ENCODE results near the gene CEP57L1.

Gene CEP57L1

DNA sequence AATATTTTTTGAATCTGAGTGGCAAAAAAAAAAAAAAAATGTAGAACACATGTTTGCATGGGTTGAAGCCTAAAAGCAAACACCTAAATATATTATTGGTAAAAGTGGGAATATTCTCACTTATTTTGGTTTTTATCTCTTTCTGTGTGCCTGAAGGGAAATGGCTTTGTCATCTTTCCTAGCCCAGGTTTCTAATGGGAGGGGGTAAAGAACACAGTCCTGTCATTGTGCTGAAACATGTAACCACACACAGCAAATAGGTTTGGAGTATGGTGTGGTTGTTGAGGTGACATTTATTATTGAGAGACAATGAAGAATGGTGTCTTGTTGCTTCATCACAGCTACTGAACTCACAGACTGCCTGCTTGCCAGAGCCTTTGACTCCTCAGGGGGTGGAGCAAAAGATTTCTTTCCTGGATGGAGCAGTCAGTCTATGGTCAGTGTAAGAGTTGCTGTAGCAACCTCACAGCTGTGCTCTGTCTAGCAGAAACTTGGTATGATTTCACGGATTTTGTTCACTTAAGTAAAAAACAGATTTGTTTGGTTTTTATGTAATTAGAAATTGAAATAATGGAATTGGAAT is 70.2 kb downstream of the CEP57L1 start:
- TF ChIP-seq, protein P1, sequence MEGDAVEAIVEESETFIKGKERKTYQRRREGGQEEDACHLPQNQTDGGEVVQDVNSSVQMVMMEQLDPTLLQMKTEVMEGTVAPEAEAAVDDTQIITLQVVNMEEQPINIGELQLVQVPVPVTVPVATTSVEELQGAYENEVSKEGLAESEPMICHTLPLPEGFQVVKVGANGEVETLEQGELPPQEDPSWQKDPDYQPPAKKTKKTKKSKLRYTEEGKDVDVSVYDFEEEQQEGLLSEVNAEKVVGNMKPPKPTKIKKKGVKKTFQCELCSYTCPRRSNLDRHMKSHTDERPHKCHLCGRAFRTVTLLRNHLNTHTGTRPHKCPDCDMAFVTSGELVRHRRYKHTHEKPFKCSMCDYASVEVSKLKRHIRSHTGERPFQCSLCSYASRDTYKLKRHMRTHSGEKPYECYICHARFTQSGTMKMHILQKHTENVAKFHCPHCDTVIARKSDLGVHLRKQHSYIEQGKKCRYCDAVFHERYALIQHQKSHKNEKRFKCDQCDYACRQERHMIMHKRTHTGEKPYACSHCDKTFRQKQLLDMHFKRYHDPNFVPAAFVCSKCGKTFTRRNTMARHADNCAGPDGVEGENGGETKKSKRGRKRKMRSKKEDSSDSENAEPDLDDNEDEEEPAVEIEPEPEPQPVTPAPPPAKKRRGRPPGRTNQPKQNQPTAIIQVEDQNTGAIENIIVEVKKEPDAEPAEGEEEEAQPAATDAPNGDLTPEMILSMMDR (IDR thresholded peaks at IDR 0.05; ENCODE audit: low read depth, low read length, missing control alignments), result no peak
- in situ Hi-C loops (cut with HindIII; ENCODE audit: low pct_ligation_motif_present, low sequenced_read_pairs), result no loop called here
- Histone ChIP-seq H3K27ac (no peak overlapping the region), H3K36me3 (replicated peaks) (no peaks in the 10 kb centered on the region), H3K27me3 (replicated peaks) (no peaks in the 10 kb centered on the region), H3K4me3 (ENCODE audit: low read depth, low read length) (no peak overlapping the region)
- peak; percentile 47 for DNase-seq

DNA sequence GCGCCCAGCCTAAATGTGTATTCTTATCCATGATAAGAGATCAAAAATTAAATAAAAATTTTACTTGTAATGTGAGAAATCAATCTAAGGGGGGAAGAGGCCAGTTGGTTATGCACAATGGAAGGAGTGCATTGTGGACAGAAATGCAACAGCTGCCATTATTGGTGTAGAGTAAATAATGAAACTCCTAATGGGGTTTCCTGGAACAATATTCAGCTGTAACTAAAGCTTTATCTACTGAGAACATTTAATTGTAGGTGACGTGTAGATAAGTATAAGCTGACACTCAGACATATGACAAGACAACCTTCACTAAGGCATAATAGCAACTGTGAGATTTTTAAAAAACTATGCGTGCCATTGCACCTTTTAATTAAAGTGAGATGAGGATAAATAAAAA is 71.4 kb downstream of the CEP57L1 start:
- in situ Hi-C loops (cut with HindIII; ENCODE audit: low pct_ligation_motif_present, low sequenced_read_pairs), result no loop called here
- no peaks in the 10 kb centered on the region for H3K27me3 ChIP-seq (replicated peaks)
- TF ChIP-seq, protein P1 (IDR thresholded peaks at IDR 0.05; ENCODE audit: low read depth, low read length, missing control alignments), result no peak
- no peak for DNase-seq
- no peaks in the 10 kb centered on the region for H3K36me3 ChIP-seq (replicated peaks)
- H3K27ac ChIP-seq, result no peak overlapping the region
- H3K4me3 ChIP-seq (ENCODE audit: low read depth, low read length), result no peak overlapping the region

DNA sequence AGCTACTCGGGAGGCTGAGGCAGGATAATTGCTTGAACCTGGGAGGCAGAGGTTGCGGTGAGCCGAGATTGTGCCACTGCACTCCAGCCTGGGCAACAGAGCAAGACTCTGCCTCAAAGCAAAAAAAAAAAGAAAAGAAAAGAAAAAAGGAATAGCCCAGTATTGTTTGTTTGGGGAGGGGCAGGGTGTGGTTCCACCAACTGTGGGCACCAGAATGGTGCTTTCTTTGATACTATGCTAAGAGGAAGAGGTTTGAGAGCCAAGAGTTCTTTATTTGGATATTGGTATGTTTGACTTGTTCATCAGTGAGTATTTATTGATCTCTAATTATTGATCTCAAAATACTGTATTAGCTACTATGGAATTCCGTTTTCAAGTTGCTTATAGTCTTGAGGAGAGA is 72.3 kb downstream of the CEP57L1 start:
- Histone ChIP-seq H3K27me3 (replicated peaks) (no peaks in the 10 kb centered on the region), H3K27ac (no peak overlapping the region), H3K4me3 (ENCODE audit: low read depth, low read length) (no peak overlapping the region), H3K36me3 (replicated peaks) (no peaks in the 10 kb centered on the region)
- DNase-seq, result no peak
- TF ChIP-seq, protein P1 (IDR thresholded peaks at IDR 0.05; ENCODE audit: low read depth, low read length, missing control alignments), result no peak
- in situ Hi-C loops (cut with HindIII; ENCODE audit: low pct_ligation_motif_present, low sequenced_read_pairs), result no loop called here

DNA sequence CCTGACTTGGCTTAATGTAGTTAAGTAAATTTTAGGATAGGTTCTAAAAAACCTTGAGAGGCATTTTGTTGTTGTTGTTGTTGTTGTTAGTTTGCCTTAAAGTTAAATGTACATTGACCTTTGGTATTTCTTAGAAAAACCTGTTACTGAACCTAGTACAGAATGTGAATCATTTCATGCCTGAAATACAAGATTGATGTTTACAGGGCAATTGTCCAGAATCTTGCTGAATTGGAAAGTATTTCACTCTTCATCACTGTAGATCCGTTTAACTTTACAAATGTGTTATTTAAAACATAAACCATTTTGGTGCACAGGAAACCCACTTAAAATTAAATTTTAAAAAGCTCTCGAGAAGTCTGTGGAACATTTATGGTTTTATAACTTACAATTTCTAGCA is 75.0 kb downstream of the CEP57L1 start:
- Histone ChIP-seq H3K4me3 (ENCODE audit: low read depth, low read length) (no peak overlapping the region), H3K27me3 (replicated peaks) (no peaks in the 10 kb centered on the region), H3K27ac (no peak overlapping the region), H3K36me3 (replicated peaks) (no peaks in the 10 kb centered on the region)
- in situ Hi-C loops (cut with HindIII; ENCODE audit: low pct_ligation_motif_present, low sequenced_read_pairs), result no loop called here
- no peak for DNase-seq
- TF ChIP-seq, protein P1 (IDR thresholded peaks at IDR 0.05; ENCODE audit: low read depth, low read length, missing control alignments), result no peak

DNA sequence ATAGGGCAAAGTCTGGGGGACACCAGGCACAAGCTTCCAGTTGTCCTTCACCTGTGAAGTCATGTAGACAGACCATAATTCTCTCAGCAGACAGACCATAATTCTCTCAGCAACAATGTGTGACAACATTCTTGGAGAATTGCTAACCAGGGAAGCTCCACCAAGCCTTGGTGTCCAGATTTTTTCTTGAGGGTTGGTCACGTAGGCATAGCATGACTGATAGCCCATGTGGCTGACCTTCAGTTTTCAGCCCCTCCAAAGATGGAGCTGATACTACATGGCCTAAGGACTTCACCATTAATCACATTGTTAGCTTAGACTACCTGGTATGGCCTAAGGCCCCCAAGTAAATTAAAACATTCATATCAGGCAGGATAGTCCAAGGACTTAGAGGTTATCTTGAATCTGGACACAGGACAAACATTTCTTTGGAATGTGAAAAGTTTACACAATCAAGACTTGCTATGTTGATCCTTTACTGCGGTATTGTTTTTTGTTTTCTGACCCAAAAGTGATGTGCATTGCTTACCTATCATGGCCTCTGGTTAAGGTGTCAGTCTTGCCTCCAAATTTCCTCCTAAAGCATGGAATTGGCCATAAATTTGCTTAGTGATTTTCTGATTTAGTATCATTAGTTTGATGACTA is 76.9 kb downstream of the CEP57L1 start:
- no peak overlapping the region for H3K27ac ChIP-seq
- TF ChIP-seq, protein P1 (IDR thresholded peaks at IDR 0.05; ENCODE audit: low read depth, low read length, missing control alignments), result no peak
- in situ Hi-C loops (cut with HindIII; ENCODE audit: low pct_ligation_motif_present, low sequenced_read_pairs), result no loop called here

DNA sequence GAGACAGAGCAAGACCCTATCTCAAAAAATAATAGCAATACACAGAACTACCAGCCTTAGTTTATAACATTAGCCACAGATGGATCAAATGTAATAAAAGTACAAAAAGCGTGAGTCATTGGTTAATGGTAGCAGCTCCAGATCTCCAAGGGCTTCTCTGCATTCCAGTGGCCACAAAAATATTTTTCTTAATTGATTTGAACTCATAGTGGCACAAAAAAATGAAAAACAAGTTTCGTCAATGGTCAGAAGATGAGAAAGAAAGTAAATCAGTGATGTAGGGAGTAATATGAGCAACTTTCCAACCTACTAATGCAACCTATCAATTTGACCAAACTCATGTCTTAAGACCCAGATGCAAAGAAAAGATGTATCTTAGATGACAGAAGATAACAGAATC is 79.6 kb downstream of the CEP57L1 start:
- no peaks in the 10 kb centered on the region for H3K36me3 ChIP-seq (replicated peaks)
- no peak for DNase-seq
- TF ChIP-seq, protein P1 (IDR thresholded peaks at IDR 0.05; ENCODE audit: low read depth, low read length, missing control alignments), result no peak
- in situ Hi-C loops (cut with HindIII; ENCODE audit: low pct_ligation_motif_present, low sequenced_read_pairs), result no loop called here
- no peak overlapping the region for H3K27ac ChIP-seq
- no peaks in the 10 kb centered on the region for H3K27me3 ChIP-seq (replicated peaks)
- no peak overlapping the region for H3K4me3 ChIP-seq (ENCODE audit: low read depth, low read length)

More for the DNA sequence above, 76.9 kb downstream of the CEP57L1 start:
- DNase-seq, result no peak
- no peak overlapping the region for H3K4me3 ChIP-seq (ENCODE audit: low read depth, low read length)
- no peaks in the 10 kb centered on the region for H3K36me3 ChIP-seq (replicated peaks)
- no peaks in the 10 kb centered on the region for H3K27me3 ChIP-seq (replicated peaks)

All from brain microvascular endothelial cell (primary cell).